Neural cell (in vitro differentiated cells): ENCODE results near the gene ANXA6. TPM values are rescaled to one million over a fixed set of nuclear protein-coding genes. Genes with fewer than 3 reads are reported as not detected.

ENCODE experiments used
- H2AFZ ChIP-seq: fragments of 200-600, 300-800 bp; sonication (generic), shearing (Covaris generic); 2 replicates; pipeline ENCODE4 v1.6.0; 2014; ENCODE audit warnings: low read depth, mild to moderate bottlenecking, antibody characterized with exemption, low read length, moderate library complexity
- H3F3A ChIP-seq: fragments of 200-600 bp; shearing (Covaris generic); 2 replicates; pipeline ENCODE4 v1.6.1; 2016; ENCODE audit warnings: mild to moderate bottlenecking, moderate library complexity, mixed read lengths, antibody characterized with exemption, low read length; ENCODE audit not compliant: insufficient read depth, poor library complexity, severe bottlenecking
- H3K27ac ChIP-seq: fragments of 200-600, 300-800 bp; sonication (generic), shearing (Covaris generic); 2 replicates; pipeline ENCODE4 v1.5.1; 2014; ENCODE audit warnings: mild to moderate bottlenecking, low read length, moderate library complexity
- H3K27me3 ChIP-seq: fragments of 300-800, 200-600 bp; sonication (generic), shearing (Covaris generic); 2 replicates; pipeline ENCODE4 v1.6.0; 2014; ENCODE audit warnings: mild to moderate bottlenecking, low read depth, low read length, moderate library complexity; ENCODE audit not compliant: insufficient read depth
- H3K36me3 ChIP-seq: fragments of 300-800, 200-600 bp; sonication (generic), shearing (Covaris generic); 2 replicates; pipeline ENCODE4 v1.5.1; 2014; ENCODE audit warnings: mild to moderate bottlenecking, antibody characterized with exemption, low read length, moderate library complexity; ENCODE audit not compliant: insufficient read depth
- H3K4me2 ChIP-seq: fragments of 300-800, 200-600 bp; sonication (generic), shearing (Covaris generic); 2 replicates; pipeline ENCODE4 v1.6.0; 2014; ENCODE audit warnings: mild to moderate bottlenecking, low read length
- H3K4me3 ChIP-seq: fragments of 300-800, 200-600 bp; sonication (generic), shearing (Covaris generic); 2 replicates; pipeline ENCODE4 v1.5.1; 2014; ENCODE audit warnings: mild to moderate bottlenecking, low read length, moderate library complexity
- H3K79me2 ChIP-seq: fragments of 200-600 bp; shearing (Covaris generic); replicated peaks from 2 replicates; pipeline ENCODE4 v1.6.0; 2014; ENCODE audit warnings: mild to moderate bottlenecking, low read length, moderate library complexity; ENCODE audit not compliant: insufficient read depth
- H3K9ac ChIP-seq: fragments of 300-800, 200-600 bp; sonication (generic), shearing (Covaris generic); 2 replicates; pipeline ENCODE4 v1.6.1; 2016; ENCODE audit warnings: mild to moderate bottlenecking, low read length, mixed read lengths
- H3K9me2 ChIP-seq: fragments of 200-600 bp; shearing (Covaris generic); 2 replicates; pipeline ENCODE4 v1.6.1; 2016; ENCODE audit warnings: mild to moderate bottlenecking, low read length, mixed read lengths; ENCODE audit not compliant: insufficient read depth
- H3K9me3 ChIP-seq: fragments of 200-600, 300-800 bp; sonication (generic), shearing (Covaris generic); 2 replicates; pipeline ENCODE4 v1.6.1; 2016; ENCODE audit warnings: mild to moderate bottlenecking, mixed run types, low read length, moderate library complexity, mixed read lengths
- H4K20me1 ChIP-seq: fragments of 200-600 bp; shearing (Covaris generic); 2 replicates; pipeline ENCODE4 v1.6.1; 2016; ENCODE audit warnings: mild to moderate bottlenecking, mixed run types; ENCODE audit not compliant: insufficient read depth
- EP300 ChIP-seq: fragments of 450-650 bp; conservative IDR thresholded peaks from 2 replicates; pipeline ENCODE4 v1.6.1; 2014; ENCODE audit warnings: antibody characterized with exemption, mild to moderate bottlenecking, moderate library complexity; ENCODE audit not compliant: poor library complexity, severe bottlenecking
- EZH2 ChIP-seq: fragments of 200-600, 300-800 bp; shearing (Covaris generic), sonication (generic); IDR thresholded peaks from 2 replicates; pipeline ENCODE4 v1.6.1; 2014; ENCODE audit warnings: antibody characterized with exemption, low read length, borderline replicate concordance, mild to moderate bottlenecking; ENCODE audit not compliant: insufficient read depth, poor library complexity, severe bottlenecking
- MXI1 ChIP-seq: fragments of 450-650 bp; conservative IDR thresholded peaks from 2 replicates; pipeline ENCODE4 v1.6.1; 2014; ENCODE audit warnings: antibody characterized with exemption, mild to moderate bottlenecking; ENCODE audit not compliant: poor library complexity, severe bottlenecking
- POLR2AphosphoS5 ChIP-seq: IDR thresholded peaks from 2 replicates; pipeline ENCODE4 v1.6.1; 2012
- RAD21 ChIP-seq: fragments of 450-650 bp; conservative IDR thresholded peaks from 2 replicates; pipeline ENCODE4 v1.6.1; 2014; ENCODE audit warnings: antibody characterized with exemption, mild to moderate bottlenecking, moderate library complexity
- REST ChIP-seq: IDR thresholded peaks from 2 replicates; pipeline ENCODE4 v1.6.1; 2012; ENCODE audit warnings: borderline replicate concordance
- SMC3 ChIP-seq: fragments of 450-650 bp; conservative IDR thresholded peaks from 2 replicates; pipeline ENCODE4 v1.6.1; 2014; ENCODE audit warnings: antibody characterized with exemption, mild to moderate bottlenecking, moderate library complexity; ENCODE audit not compliant: poor library complexity
- TAF1 ChIP-seq: IDR thresholded peaks from 2 replicates; pipeline ENCODE4 v1.6.1; 2012; ENCODE audit warnings: low read depth
- polyA plus RNA-seq: library from polyadenylated mRNA; depleted of rRNA; stranded (reverse); fragments of >200 nt; gene quantifications from 2 replicates; pipeline ENCODE4 v1.2.3, GENCODE V29; 2014
- TF ChIP-seq, protein P1 (sequence below): fragments of 450-650 bp; IDR thresholded peaks from 2 replicates; pipeline ENCODE4 v1.5.1; 2014; ENCODE audit warnings: antibody characterized with exemption, mild to moderate bottlenecking, moderate library complexity; ENCODE audit not compliant: poor library complexity, severe bottlenecking

The ANXA6 gene
- polyA plus RNA-seq, 1 donor from 2014 or later: 27.5 TPM

GRCh38 chr5:151123897-151124751 is 33.5 kb downstream of the ANXA6 start (continued):
- TF ChIP-seq, protein P1, sequence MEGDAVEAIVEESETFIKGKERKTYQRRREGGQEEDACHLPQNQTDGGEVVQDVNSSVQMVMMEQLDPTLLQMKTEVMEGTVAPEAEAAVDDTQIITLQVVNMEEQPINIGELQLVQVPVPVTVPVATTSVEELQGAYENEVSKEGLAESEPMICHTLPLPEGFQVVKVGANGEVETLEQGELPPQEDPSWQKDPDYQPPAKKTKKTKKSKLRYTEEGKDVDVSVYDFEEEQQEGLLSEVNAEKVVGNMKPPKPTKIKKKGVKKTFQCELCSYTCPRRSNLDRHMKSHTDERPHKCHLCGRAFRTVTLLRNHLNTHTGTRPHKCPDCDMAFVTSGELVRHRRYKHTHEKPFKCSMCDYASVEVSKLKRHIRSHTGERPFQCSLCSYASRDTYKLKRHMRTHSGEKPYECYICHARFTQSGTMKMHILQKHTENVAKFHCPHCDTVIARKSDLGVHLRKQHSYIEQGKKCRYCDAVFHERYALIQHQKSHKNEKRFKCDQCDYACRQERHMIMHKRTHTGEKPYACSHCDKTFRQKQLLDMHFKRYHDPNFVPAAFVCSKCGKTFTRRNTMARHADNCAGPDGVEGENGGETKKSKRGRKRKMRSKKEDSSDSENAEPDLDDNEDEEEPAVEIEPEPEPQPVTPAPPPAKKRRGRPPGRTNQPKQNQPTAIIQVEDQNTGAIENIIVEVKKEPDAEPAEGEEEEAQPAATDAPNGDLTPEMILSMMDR: no peak

- peaks cover 27% of the 10 kb centered on the region for H3K36me3 ChIP-seq
- H3K9me3 ChIP-seq: no peaks in the 10 kb centered on the region
- H3K9ac ChIP-seq: no peak overlapping the region
- no peaks in the 10 kb centered on the region for H3K27me3 ChIP-seq
- H4K20me1 ChIP-seq: no peaks in the 10 kb centered on the region
- no peak overlapping the region for H2AFZ ChIP-seq
- no peaks in the 10 kb centered on the region for H3K9me2 ChIP-seq
- H3K79me2 ChIP-seq: no peaks in the 10 kb centered on the region
- H3K27ac ChIP-seq: no peak overlapping the region
- H3F3A ChIP-seq: no peaks in the 10 kb centered on the region
- H3K4me2 ChIP-seq: no peak overlapping the region
- TF ChIP-seq REST (no peak), TAF1 (no peak), MXI1 (no peak), EP300 (no peak), POLR2AphosphoS5 (no peak), RAD21 (no peak), EZH2 (no peak), SMC3 (no peak)
- TF ChIP-seq, protein P1: no peak
- no peak overlapping the region for H3K4me3 ChIP-seq
Observed at GRCh38 chr5:151122828-151123227, 34.8 kb downstream of the ANXA6 start.
